Left kidney (tissue), 2 donors: ENCODE results near the gene OR5K3. TPM values are rescaled to one million over a fixed set of nuclear protein-coding genes. Genes with fewer than 3 reads are reported as not detected.

Source experiments
- DNase-seq: peaks from one replicate; pipeline ENCODE4 v3.0.0-alpha.2; 2013
- polyA plus RNA-seq: library from polyadenylated mRNA; unstranded; fragments of 120-200 nt; gene quantifications from one replicate; pipeline ENCODE4 v1.2.1, GENCODE V29; 2013; ENCODE audit not compliant: insufficient read length

OR5K3 gene
- polyA plus RNA-seq, 1 donor = not detected

DNA sequence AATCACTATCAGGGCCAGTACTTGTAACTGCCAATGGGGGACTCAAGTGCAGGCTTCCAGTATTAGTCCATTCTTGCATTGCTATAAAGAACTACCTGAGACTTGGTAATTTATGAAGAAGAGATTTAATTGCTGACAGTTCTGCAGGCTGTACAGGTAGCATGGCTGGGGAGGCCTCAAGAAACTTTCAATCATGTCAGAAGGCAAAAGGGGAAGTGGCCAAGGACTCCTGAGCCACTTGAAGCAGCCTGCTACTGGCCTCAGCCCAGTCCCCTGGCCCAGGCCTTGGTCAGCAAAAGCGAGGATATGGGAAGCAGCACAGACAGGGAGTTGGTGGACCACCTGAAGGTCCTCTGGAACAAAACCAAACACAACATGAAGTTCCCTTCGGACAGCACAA lies 43.3 kb downstream of the OR5K3 start:
- no peak for DNase-seq

GRCh38 chr3:98434412-98434811 lies 43.9 kb downstream of the OR5K3 start:
- DNase-seq = no peak

DNA sequence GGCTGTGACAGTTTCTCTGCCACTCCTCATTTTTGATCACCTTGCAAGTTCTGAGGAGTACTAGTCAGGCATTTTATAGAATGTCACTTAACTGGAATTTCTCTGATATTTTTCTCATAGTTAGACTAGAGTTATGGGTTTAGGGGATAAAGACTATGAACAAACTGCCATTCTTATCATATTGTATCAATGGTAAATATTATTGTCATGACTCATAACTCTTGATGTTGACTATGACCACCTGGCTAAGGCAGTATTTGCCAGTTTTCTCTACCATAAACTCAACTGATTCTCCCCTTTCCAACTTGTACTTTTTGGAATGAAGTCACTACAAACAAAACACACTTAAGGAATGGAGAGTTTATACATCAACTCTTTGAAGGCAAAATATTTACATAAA lies 49.8 kb downstream of the OR5K3 start:
- no peak for DNase-seq

Other genes with a start within 250 kb of the OR5K3 start
- gene OR5H14, start 243.2 kb upstream of the OR5K3 start, polyA plus RNA-seq = 0.02 TPM
- not detected for gene OR5H15, start 224.0 kb upstream of the OR5K3 start, polyA plus RNA-seq
- gene OR5H6, start 126.4 kb upstream of the OR5K3 start, polyA plus RNA-seq = not detected
- gene OR5H2, start 108.2 kb upstream of the OR5K3 start, polyA plus RNA-seq = not detected
- gene OR5K4, start 36.8 kb upstream of the OR5K3 start, polyA plus RNA-seq = not detected
- not detected for gene OR5K1, start 72.5 kb downstream of the OR5K3 start, polyA plus RNA-seq
- 1.2 TPM for gene OR5K2, start 107.0 kb downstream of the OR5K3 start, polyA plus RNA-seq
- gene CLDND1, start 132.2 kb downstream of the OR5K3 start, polyA plus RNA-seq = 193 TPM
- not detected for gene GPR15, start 141.3 kb downstream of the OR5K3 start, polyA plus RNA-seq
- 27.1 TPM for gene CPOX, start 202.9 kb downstream of the OR5K3 start, polyA plus RNA-seq